Iris pigment epithelial cell (primary cell): ENCODE measurements around the gene IDH3B.
A peak's percentile ranks its signal among the peaks of the same experiment; 100 is the strongest.
"Not testable (repeated sequence)": the region's sequence is repeated elsewhere in the genome, so short reads cannot be mapped to it uniquely, and the experiment has no call there.

Experiments used
- DNase-seq: peaks from one replicate; pipeline ENCODE4 v3.0.0-alpha.2; 2011; ENCODE audit warnings: low read depth

IDH3B gene

GRCh38 chr20:2663887-2664719 lies at the start of gene IDH3B:
Gene IDH3B, minus strand, starts transcription at chr20:2664216. Its CDS starts 28 bp downstream, at chr20:2664188.
- peak; percentile 95 for DNase-seq

GRCh38 chr20:2713285-2713684 lies 49.3 kb upstream of the IDH3B start:
- DNase-seq, result no peak

- DNase-seq, result no peak
Measured at GRCh38 chr20:2709205-2709981, 45.4 kb upstream of the IDH3B start.

- DNase-seq, result no peak
Measured at GRCh38 chr20:2708665-2709064, 44.6 kb upstream of the IDH3B start.

GRCh38 chr20:2708073-2708415 lies 44.0 kb upstream of the IDH3B start:
- no peak for DNase-seq

GRCh38 chr20:2707353-2708072 lies 43.5 kb upstream of the IDH3B start:
- DNase-seq, result no peak

- DNase-seq, result no peak
Measured at GRCh38 chr20:2706688-2707352, 42.8 kb upstream of the IDH3B start.

- no peak for DNase-seq
Measured at GRCh38 chr20:2705931-2706645, 42.1 kb upstream of the IDH3B start.

- DNase-seq, result no peak
Measured at GRCh38 chr20:2703716-2704475, 39.9 kb upstream of the IDH3B start.

- no peak for DNase-seq
Measured at GRCh38 chr20:2701671-2702081, 37.7 kb upstream of the IDH3B start.

- DNase-seq, result no peak
Measured at GRCh38 chr20:2700913-2701620, 37.1 kb upstream of the IDH3B start.

- DNase-seq, result no peak
Measured at GRCh38 chr20:2699775-2700413, 35.9 kb upstream of the IDH3B start.

GRCh38 chr20:2698912-2699311 lies 34.9 kb upstream of the IDH3B start:
- no peak for DNase-seq

GRCh38 chr20:2698186-2698817 lies 34.3 kb upstream of the IDH3B start:
- no peak for DNase-seq

GRCh38 chr20:2697768-2698167 lies 33.8 kb upstream of the IDH3B start:
- no peak for DNase-seq

- no peak for DNase-seq
Measured at GRCh38 chr20:2696646-2697045, 32.6 kb upstream of the IDH3B start.

GRCh38 chr20:2695984-2696525 lies 32.0 kb upstream of the IDH3B start:
- DNase-seq, result not testable (repeated sequence)

- DNase-seq, result no peak
Measured at GRCh38 chr20:2695206-2695983, 31.4 kb upstream of the IDH3B start.
